Skeletal muscle tissue (tissue), 4 donors: ENCODE results near the gene NAP1L1. TPM values are rescaled to one million over a fixed set of nuclear protein-coding genes. Genes with fewer than 3 reads are reported as not detected.
A peak's percentile ranks its signal among the peaks of the same experiment; 100 is the strongest.

Experiments used
- H3K27ac ChIP-seq: one replicate; pipeline ENCODE4 v1.7.0; 2013; ENCODE audit warnings: mild to moderate bottlenecking, low read depth, low read length, inconsistent platforms
- H3K27me3 ChIP-seq, 3 donors: one replicate each; pipeline ENCODE4 v1.7.0; 2013; ENCODE audit warnings: low read length in 3 of 3; ENCODE audit not compliant: control insufficient read depth in 3 of 3, insufficient read depth in 3 of 3
- H3K36me3 ChIP-seq, 3 donors: one replicate each; pipeline ENCODE4 v1.7.0; 2013; ENCODE audit warnings: low read length in 3 of 3; ENCODE audit not compliant: control insufficient read depth in 3 of 3, insufficient read depth in 3 of 3
- H3K4me1 ChIP-seq, 3 donors: one replicate each; pipeline ENCODE4 v1.7.0; 2013; ENCODE audit warnings: low read length in 3 of 3, mild to moderate bottlenecking in 3 of 3; ENCODE audit not compliant: control insufficient read depth in 3 of 3, insufficient read depth in 3 of 3
- H3K4me3 ChIP-seq, 3 donors: one replicate each; pipeline ENCODE4 v1.7.0; 2013; ENCODE audit warnings: low read length in 3 of 3
- H3K9ac ChIP-seq, 3 donors: one replicate each; pipeline ENCODE4 v1.7.0; 2013; ENCODE audit warnings: low read length in 3 of 3, mild to moderate bottlenecking in 3 of 3, moderate library complexity in 2 of 3, low read depth in 1 of 3
- H3K9me3 ChIP-seq, 3 donors: one replicate each; pipeline ENCODE4 v1.7.0; 2013; ENCODE audit warnings: low read length in 3 of 3; ENCODE audit not compliant: control insufficient read depth in 3 of 3
- total RNA-seq: library from RNA; depleted of rRNA; stranded (reverse); fragments of >200 nt; gene quantifications from one replicate; pipeline ENCODE4 v1.2.3, GENCODE V29; 2014
- donor health status: Osteomylitis.

NAP1L1 gene
- total RNA-seq, 1 donor from 2014 or later, result 130 TPM

GRCh38 chr12:76024102-76024781, 60.2 kb downstream of the NAP1L1 start:
- H3K36me3 ChIP-seq, result no peaks in the 10 kb centered on the region
- peaks cover 0 to 8% (median 0%) of the 10 kb centered on the region in 3 donors for H3K4me1 ChIP-seq
- H3K4me3 ChIP-seq, result no peak overlapping the region
- H3K9me3 ChIP-seq, result no peaks in the 10 kb centered on the region
- H3K27ac ChIP-seq, result no peak overlapping the region
- H3K9ac ChIP-seq, result no peak overlapping the region
- peaks cover 0 to 18% (median 6%) of the 10 kb centered on the region in 3 donors for H3K27me3 ChIP-seq

- Histone ChIP-seq H3K9ac (no peak overlapping the region), H3K4me3 (no peak overlapping the region), H3K4me1 (no peaks in the 10 kb centered on the region), H3K36me3 (no peaks in the 10 kb centered on the region), H3K27ac (no peak overlapping the region), H3K9me3 (no peaks in the 10 kb centered on the region), H3K27me3 (peaks cover 0 to 7% (median 3%) of the 10 kb centered on the region in 3 donors)
Measured at GRCh38 chr12:76023069-76023690, 61.3 kb downstream of the NAP1L1 start.

GRCh38 chr12:76022506-76022905, 62.0 kb downstream of the NAP1L1 start:
- Histone ChIP-seq H3K9me3 (no peaks in the 10 kb centered on the region), H3K4me1 (no peaks in the 10 kb centered on the region), H3K4me3 (no peak overlapping the region), H3K27ac (no peak overlapping the region), H3K36me3 (no peaks in the 10 kb centered on the region), H3K27me3 (peaks cover 0 to 6% (median 3%) of the 10 kb centered on the region in 3 donors), H3K9ac (no peak overlapping the region)

GRCh38 chr12:76020731-76021672, 63.5 kb downstream of the NAP1L1 start:
- no peak overlapping the region for H3K4me3 ChIP-seq
- no peaks in the 10 kb centered on the region for H3K4me1 ChIP-seq
- H3K27ac ChIP-seq, result peak overlapping the region; percentile 53
- H3K36me3 ChIP-seq, result no peaks in the 10 kb centered on the region
- H3K9ac ChIP-seq, result no peak overlapping the region
- H3K27me3 ChIP-seq, result no peaks in the 10 kb centered on the region
- no peaks in the 10 kb centered on the region for H3K9me3 ChIP-seq

DNA sequence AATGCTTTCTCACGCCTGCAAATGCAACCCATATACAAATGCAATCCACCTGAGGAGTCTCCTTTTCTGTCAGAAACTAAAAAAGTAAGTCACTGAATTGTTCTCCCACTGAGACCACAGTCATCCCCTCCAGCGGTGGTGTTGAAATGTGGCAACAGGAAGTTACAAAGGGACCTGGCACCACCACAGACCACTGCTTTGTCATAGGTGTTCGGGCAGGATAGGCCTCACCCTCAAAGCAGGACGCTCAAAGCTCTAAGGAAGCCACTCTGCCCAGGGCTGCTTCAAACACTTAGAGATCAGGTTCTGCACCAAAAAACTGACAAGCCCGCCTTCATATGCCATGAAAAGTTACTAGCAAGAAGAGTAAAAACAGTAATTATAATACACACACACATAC, 64.2 kb downstream of the NAP1L1 start:
- Histone ChIP-seq H3K27me3 (no peaks in the 10 kb centered on the region), H3K4me3 (no peak overlapping the region), H3K9ac (no peak overlapping the region), H3K4me1 (no peaks in the 10 kb centered on the region), H3K9me3 (no peaks in the 10 kb centered on the region), H3K27ac (no peak overlapping the region), H3K36me3 (no peaks in the 10 kb centered on the region)

- Histone ChIP-seq H3K9ac (no peak overlapping the region), H3K27ac (no peak overlapping the region), H3K9me3 (no peaks in the 10 kb centered on the region), H3K4me3 (no peak overlapping the region), H3K27me3 (no peaks in the 10 kb centered on the region), H3K4me1 (no peaks in the 10 kb centered on the region), H3K36me3 (no peaks in the 10 kb centered on the region)
Measured at GRCh38 chr12:76018672-76019071, 65.8 kb downstream of the NAP1L1 start.

- Histone ChIP-seq H3K4me3 (no peak overlapping the region), H3K4me1 (no peaks in the 10 kb centered on the region), H3K36me3 (no peaks in the 10 kb centered on the region), H3K27me3 (no peaks in the 10 kb centered on the region), H3K9me3 (no peaks in the 10 kb centered on the region), H3K27ac (no peak overlapping the region), H3K9ac (no peak overlapping the region)
Measured at GRCh38 chr12:76018111-76018510, 66.4 kb downstream of the NAP1L1 start.

DNA sequence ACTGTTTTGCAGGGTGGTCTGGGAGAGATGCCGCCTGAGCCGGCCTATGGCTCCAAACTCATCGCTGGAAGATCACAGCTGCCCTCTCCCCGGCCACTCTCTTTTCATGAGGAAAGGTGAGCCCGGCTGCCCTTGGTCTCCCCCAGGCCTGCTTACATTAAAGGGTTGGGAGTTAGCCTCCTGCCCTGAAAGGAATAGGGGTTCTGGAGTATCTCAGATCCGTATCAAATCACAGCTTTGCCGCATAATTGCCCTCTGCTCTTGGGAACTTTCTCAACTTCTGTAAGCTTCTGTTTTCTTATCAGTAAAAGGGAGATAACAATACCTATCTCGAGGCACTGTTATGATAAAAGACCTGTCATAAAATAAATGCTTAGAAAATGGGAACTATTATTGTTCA, 70.5 kb downstream of the NAP1L1 start:
- peaks cover 0 to 3% (median 0%) of the 10 kb centered on the region in 3 donors for H3K4me1 ChIP-seq
- no peaks in the 10 kb centered on the region for H3K36me3 ChIP-seq
- no peaks in the 10 kb centered on the region for H3K9me3 ChIP-seq
- H3K27me3 ChIP-seq, result no peaks in the 10 kb centered on the region
- no peak overlapping the region for H3K9ac ChIP-seq
- no peak overlapping the region for H3K27ac ChIP-seq
- no peak overlapping the region for H3K4me3 ChIP-seq

DNA sequence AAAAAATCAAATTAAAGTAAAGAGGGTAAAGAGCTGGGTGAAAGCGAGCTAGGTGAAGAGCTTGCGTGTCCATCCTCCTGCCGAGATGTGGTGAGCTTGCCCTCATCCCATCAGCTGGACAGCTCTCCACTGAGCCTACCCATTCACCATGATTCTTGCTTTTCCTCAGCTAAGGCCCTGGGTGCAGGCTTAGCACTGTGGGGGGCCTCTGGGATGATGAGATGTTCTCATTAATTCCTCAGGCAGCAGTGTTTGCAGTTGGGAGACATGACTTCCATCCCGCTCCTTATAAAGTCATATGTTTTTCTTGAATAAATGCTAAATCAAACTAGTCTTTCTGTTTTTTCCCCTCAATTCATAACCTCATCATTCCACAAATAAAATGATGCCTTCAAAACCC, 70.9 kb downstream of the NAP1L1 start:
- no peak overlapping the region for H3K4me3 ChIP-seq
- no peaks in the 10 kb centered on the region for H3K27me3 ChIP-seq
- H3K4me1 ChIP-seq, result peaks cover 0 to 3% (median 0%) of the 10 kb centered on the region in 3 donors
- H3K27ac ChIP-seq, result no peak overlapping the region
- H3K9me3 ChIP-seq, result no peaks in the 10 kb centered on the region
- no peak overlapping the region for H3K9ac ChIP-seq
- no peaks in the 10 kb centered on the region for H3K36me3 ChIP-seq

- no peak overlapping the region for H3K9ac ChIP-seq
- no peak overlapping the region for H3K27ac ChIP-seq
- H3K4me1 ChIP-seq, result peaks cover 0 to 3% (median 0%) of the 10 kb centered on the region in 3 donors
- no peak overlapping the region for H3K4me3 ChIP-seq
- H3K9me3 ChIP-seq, result no peaks in the 10 kb centered on the region
- H3K36me3 ChIP-seq, result no peaks in the 10 kb centered on the region
- no peaks in the 10 kb centered on the region for H3K27me3 ChIP-seq
Measured at GRCh38 chr12:76012644-76013043, 71.8 kb downstream of the NAP1L1 start.
